Activated CD4-positive, alpha-beta T cell treated with anti-CD3 and anti-CD28 coated beads, Interleukin-10, Interleukin-2, amounts not matched to agents 100 ng/mL and 50 ng/mL, durations not matched to agents 16 hours and 8 hours (primary cell): ENCODE measurements around the gene MTX1.

Experiments
- DNase-seq: peaks from one replicate; pipeline ENCODE4 v3.0.0-alpha.2; 2020

MTX1 gene

DNA sequence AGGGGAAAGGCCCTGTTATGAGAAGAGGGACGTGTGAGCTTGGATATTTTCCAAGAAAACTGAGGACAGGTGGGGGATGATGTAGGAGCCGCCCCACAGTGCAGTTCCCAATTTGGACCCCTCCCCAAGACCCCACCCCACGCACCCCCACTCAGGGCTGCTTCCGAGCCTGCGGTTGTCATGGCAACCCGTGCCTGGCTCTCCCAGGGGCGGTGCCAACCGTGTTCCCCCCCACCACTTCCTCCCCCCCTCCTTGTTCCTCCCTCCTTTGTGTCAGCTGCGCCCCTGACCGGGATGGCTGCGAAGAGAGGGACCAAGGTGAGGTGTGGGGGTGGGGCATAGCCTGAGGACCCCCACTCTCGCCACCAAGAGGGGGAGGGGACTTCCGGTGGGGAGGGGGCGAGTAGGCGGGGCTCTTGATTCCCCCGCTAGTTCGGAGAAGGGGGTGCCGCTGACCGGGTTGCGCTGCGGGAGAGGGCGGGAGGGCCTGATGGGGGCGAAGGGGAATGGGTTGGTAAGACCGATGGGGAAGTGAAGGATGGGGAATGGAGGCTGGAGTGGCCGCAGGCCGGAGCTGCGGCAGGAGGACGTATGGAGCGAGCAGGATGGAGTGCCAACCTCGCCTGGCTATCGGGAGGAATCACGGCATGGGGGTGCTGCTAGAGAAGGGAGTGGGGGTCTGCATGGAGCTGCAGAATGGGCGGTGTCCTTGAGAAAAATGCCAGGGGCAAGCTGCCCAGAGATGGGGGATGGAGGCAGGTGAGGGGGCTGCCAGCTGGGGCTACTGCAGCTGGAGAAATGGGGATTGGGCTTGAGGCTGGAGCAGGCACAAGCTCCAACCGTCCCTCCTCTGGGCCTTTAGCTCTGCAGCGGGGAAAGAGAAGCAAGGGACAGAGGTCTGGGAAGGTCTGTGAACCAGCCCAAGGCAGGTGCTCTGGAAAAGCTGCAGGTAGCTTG is 33.9 kb upstream of the MTX1 start:
- peak; percentile 67 for DNase-seq

DNA sequence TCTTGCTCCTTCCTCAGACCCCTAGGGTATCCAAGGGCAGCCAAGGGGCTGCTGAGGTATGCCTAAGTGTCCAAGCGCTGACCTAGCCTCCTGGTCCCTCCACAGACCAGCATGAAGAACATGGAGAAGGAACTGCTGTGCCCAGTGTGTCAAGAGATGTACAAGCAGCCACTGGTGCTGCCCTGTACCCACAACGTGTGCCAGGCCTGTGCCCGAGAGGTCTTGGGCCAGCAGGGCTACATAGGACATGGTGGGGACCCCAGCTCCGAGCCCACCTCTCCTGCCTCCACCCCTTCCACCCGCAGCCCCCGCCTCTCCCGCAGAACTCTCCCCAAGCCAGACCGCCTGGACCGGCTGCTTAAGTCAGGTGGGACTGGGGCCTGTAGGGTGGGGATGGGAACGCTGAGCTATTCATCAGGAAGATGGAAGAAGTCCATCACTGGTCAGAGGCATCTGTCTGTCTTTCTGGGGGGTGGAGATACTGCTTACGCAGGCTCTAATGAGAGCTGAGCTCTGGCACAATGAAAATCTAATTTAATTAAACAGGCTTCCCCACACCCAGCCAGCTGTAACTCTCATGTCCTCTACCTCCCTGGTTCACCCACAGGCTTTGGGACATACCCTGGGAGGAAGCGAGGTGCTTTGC is 33.1 kb upstream of the MTX1 start:
- no peak for DNase-seq

DNA sequence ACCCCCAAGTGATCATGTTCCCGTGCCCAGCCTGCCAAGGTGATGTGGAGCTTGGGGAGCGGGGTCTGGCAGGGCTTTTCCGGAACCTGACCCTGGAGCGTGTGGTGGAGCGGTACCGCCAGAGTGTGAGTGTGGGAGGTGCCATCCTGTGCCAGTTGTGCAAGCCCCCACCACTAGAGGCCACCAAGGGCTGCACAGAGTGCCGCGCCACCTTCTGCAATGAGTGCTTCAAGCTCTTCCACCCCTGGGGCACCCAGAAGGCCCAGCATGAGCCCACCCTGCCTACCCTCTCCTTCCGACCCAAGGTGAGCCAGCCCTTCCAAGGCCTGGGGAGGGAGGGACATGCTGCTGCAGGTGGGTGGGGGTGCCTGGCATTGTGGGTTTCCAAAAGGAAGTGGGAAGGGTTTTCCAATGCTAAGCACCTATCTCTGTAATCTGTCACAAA is 32.5 kb upstream of the MTX1 start:
- DNase-seq: peak; percentile 52

DNA sequence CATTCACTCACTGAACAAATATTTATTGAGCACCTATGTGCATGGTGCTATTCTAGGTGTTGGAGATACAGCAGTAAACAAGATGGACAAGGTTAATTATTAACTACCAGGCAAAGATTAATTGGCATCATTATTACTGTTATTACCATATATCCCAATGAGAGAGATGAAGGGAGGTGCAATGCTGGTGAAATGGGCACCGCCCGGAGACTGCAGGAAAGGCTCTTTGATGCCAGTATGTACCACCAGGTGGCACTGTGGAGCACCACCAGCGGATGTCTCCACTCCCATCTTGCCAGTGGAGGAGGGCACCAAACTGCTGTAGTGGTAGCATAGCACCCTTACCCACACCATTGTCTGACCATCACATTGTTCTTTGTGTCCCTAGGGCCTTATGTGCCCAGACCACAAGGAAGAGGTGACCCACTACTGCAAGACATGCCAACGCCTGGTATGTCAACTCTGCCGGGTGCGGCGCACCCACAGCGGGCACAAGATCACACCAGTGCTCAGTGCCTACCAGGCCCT is 31.9 kb upstream of the MTX1 start:
- peak; percentile 90 for DNase-seq

DNA sequence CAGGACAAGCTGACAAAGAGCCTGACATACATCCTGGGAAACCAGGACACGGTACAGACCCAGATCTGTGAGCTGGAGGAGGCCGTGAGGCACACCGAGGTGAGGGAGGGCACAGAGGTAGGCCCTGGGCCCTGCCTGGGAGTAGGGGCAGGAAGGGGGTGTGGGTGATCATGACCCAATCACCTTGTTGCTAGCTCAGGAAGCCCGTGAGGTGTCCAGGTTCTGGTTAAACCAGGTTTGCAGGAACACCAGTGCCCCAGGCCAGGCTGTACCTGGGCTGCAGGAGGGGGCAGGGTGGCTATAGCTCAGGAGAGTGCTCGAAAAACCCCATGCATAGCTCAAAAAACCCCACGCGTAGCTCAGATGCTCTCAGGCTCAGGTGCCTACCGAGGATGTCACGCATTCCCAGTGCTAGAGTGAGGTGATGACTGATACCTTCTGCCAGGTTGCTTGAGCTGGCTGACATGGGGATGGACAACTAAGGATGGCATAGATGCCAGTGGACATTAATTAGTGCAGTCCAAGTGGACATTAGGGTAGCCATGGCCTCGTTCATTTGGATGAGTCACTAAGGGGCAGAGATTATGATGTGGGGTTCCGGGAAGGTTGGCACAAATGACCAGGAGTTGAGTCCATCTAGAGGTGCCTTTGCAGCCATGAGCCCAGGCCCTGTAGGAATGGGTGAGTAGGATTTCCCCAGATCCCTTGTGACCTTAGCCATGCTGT is 31.1 kb upstream of the MTX1 start:
- DNase-seq: no peak

DNA sequence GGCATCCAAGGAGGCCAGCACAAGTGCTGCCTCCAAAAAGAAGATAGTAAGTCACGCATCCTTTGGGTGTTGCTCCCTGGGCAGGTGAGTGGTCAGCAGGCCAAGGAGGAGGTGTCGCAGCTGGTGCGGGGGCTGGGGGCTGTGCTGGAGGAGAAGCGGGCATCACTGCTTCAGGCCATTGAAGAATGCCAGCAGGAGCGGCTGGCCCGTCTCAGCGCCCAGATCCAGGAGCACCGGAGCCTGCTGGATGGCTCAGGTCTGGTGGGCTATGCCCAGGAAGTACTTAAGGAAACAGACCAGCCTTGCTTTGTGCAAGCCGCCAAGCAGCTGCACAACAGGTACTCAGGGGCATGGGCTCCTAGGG is 30.6 kb upstream of the MTX1 start:
- DNase-seq: no peak

DNA sequence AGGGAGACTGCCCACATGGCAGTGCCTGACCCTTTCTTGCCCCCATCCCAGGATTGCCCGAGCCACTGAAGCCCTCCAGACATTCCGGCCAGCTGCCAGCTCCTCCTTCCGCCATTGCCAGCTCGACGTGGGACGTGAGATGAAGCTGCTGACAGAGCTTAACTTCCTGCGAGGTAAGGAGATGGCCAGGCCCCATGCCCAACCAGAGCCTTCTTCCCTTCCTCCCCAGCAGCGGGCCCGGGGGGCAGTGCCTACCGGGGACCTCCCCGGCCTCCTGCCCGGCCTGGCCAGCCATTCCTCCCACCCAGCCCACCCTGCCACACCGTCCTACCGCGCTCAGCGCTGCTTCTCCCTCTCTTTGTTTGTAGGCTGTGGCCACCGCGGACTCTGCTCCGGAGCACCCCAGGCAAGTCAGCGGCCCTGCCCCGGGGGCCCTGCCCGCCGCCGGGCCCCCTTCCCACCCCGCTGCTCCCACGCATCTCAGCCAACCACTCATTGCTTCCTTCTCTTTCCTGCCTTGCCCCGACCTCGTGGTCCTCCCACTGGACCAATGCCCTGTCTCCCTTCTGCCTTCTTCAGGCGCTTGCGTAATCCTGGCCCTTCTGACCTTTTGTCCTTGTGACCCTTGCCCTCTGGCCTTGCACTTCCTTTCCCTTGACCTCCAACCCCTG is 29.9 kb upstream of the MTX1 start:
- DNase-seq: no peak

DNA sequence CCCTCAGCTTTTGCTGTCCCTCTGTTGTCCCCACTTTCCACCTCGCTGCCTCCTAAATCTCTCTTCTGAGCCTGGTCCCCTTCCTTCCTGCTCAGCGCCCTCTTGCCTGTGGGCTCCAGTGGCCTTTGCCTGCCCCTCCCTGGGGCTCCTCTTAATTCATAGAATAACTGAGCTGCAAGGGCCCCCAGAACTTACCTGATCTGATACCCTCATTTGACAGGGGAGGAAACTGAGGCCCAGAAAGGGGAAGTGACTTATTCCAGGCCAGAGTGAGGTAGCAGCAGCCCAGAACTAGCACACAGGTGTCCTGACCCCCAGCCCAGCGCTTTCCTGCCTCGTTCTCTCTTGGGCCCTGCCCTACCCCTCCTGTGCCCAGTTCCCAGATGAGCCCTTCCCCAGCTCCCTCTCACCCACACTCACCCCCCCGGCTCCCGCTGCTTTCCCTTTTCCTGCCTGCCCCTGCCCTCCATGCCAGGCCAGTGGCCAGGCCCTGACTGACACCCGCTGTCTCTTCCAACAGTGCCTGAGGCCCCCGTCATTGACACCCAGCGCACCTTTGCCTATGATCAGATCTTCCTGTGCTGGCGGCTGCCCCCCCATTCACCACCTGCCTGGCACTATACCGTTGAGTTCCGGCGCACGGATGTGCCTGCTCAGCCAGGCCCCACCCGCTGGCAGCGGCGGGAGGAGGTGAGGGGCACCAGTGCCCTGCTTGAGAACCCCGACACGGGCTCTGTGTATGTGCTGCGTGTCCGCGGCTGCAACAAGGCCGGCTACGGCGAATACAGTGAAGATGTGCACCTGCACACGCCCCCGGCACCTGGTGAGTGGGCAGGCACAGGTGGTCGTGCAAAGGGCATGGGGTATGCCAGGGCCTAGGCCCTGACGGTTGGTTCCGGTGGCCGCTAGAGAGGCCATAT is 29.1 kb upstream of the MTX1 start:
- DNase-seq: no peak

DNA sequence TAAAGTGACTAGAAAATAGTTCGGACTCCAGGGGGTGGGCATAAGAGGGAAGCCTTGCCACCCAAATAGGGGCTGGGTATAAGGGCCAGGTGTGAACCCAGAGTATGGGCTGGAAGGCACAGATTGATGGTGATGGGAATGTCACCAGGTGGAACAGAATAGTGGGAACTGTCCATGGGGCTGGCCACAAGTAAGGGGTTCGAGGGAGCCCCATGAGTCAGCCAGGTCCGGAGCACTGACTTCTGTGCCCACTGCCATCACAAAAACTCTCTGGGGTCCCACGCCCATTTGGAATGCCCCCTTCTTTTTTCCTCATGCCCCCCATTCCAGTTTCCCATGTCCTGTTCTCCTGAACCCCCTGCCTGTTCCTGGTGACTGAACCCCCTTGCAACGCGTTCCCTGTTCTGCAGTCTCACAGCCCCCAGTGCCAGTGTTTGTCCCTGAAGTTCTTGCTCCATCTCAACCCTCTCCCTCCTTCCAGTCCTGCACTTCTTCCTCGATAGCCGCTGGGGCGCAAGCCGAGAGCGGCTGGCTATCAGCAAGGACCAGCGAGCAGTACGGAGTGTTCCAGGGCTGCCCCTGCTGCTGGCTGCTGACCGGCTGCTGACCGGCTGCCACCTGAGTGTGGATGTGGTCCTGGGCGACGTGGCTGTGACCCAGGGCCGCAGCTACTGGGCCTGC is 27.0 kb upstream of the MTX1 start:
- no peak for DNase-seq

DNA sequence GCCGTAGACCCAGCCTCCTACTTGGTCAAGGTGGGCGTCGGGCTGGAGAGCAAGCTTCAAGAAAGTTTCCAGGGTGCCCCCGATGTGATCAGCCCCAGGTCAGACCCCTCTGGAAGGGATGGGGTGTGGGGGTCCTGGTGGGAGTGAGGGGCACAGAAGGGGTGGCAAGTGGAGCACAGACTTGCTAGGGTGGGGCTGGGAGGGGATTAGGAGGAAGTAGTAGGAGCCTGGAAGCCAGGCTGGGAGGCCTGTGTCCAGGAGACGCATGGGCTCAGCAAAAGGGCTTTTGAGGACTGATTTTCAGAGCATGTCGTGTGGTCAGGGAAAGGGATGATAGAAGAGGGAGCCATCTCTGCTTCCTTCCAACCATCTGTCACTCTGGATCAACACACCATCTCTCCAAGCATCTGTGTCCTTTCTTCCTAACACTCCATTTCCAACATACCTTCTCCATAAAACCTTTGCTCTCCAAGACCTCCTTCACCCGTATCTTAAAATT is 26.4 kb upstream of the MTX1 start:
- no peak for DNase-seq

DNA sequence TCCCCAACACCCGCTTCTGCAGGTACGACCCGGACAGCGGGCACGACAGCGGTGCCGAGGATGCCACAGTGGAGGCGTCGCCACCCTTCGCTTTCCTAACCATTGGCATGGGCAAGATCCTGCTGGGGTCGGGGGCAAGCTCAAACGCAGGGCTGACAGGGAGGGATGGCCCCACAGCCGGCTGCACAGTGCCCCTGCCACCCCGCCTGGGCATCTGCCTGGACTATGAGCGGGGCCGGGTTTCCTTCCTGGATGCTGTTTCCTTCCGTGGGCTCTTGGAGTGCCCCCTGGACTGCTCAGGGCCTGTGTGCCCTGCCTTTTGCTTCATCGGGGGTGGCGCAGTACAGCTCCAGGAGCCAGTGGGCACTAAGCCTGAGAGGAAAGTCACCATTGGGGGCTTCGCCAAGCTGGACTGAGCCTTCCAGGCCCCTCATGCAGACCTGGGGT is 24.7 kb upstream of the MTX1 start:
- DNase-seq: no peak

DNA sequence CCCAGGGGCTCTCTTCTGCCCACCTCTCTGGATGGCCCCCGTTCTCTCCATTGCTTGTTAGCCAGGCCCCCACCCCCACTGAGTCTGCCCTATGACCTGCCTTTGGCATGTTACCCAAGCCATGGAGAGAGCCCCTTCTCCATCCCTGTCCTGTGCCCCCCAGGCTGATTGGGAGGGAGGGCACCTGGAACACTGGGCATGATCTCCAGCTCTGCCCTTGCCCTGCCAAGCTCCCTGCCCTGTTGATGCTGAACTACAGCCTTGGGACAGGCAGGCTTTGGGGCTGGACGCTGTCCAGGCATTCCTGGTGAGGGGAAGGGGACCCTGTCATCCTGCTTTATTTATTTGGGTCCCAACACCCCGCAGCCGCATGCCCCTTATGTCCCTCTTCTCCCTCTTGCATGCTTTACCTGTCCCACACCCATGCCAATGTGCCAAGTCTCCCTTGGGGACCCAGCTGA is 24.1 kb upstream of the MTX1 start:
- no peak for DNase-seq

DNA sequence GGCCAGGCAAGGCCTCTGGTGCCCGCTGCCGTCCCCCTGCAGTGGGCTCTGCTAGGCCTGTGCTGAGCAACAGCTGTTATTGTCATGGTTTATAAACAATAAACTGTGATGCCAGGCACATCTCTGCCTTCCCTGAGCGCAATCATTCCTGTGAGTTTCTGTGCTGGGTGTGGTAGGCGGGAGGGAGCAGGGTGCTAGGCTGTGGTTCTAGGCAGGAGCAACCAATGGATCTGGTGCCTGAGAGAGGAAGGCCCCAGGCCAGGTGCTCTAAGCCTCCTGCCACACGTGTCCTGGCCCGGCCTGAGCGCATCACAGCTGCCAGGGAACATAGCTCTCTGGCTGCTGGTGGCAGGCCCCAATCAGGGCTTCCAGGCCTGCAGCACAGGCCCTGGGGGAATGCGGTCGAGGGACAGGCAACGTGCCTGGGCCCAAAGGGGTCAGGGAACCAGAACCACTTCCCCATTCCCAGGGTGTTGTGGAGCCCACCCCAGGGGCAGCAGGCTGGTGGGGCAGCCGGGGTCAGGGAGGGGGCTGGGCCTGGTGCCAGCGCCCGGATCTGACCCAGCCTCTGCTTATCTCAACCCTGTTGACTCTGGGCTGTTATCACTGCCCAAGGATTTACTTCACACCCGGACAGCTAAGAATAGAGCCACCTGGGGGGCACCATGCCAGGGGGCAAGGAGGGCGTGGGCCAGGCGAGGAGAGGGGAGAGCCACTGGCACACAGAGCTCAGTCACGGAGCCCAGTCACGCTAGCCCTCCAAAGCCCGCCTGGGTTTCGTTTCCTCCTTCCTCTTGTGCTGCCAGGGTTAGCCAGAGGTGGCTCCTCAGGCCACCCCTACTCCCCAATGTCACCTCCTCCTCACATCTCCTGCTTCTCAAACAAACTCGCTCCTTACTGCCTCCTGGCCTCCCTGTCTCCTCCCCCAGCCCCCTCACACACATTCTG is 23.4 kb upstream of the MTX1 start:
- no peak for DNase-seq

DNA sequence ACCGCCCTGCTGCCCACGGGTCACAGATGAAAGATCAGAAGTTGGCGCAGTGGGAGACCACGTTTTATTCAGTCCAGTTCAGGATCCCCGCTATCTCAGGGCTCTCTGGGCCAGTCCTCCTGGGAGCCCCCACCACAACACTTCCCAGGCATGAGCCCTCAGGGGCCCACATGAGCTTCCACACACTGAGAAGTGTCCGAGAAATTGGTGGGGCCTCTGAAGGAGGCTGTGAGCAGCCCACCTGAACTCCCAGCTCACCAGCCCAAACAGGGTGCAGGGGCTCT is 22.8 kb upstream of the MTX1 start:
- no peak for DNase-seq

DNA sequence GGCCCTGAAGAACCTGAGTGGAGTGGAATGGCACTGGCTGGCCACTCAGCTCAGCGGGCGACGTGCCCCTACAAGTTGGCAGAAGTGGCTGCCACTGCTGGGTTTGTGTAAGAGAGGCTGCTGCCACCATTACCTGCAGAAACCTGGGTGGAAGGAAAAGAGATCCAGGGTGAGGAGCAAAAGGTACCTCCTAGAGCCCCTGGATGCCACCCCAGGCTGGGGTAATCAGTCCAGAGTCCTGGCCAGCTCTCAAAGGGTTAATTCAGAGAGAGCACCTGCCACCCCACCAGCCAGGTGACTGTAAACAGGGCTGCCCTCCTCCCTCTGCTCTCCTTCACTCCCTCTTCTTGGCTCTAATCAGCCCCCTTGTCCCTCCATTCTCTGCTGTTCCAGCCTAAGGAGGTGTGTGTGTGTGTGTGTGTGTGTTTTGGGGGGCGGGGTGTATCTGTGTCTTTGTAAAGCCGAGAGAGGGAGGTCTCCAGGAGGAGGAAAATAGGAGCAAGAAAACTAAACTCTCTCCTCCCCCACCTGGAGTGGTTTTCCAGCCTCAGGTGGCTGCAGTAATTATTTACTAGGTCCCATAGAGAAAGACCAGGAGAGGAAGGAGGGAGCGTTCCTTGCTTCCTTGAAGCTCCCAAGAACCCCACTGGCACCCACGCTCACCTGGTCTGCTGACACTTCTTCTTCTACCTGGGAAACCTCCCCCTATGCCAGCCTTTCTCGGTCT is 22.3 kb upstream of the MTX1 start:
- DNase-seq: no peak

DNA sequence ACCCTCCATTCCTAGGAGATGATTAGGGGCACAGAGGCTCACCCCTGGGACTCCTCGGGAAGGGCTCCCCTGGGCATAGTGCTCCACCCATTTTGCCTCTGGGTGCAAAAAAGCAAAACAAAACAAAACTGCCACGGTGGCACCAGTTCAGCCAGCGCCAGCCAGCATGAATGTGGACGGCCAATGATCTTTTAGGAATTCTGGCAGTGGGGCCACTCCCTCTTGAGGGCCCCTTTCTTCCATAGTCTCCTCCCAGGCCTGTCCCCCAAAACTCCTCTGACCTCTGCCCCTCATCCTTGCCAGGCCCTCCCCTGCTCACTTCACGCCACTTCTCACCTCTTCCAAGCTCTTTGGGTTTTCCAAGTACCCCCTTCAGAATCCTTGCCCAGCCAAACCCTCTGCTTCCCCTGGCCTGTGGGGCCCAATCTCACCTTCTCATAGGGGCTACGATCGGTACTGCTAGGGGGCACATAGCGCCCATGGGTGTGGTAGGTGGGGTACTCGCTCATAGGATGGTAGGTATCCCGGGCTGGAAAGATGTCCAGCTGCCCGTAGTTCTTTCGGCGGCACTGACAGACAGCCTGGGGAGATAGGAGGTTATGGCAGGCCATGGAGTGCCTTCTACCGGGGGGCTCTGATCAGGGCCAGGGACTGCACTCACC is 21.6 kb upstream of the MTX1 start:
- DNase-seq: no peak

DNA sequence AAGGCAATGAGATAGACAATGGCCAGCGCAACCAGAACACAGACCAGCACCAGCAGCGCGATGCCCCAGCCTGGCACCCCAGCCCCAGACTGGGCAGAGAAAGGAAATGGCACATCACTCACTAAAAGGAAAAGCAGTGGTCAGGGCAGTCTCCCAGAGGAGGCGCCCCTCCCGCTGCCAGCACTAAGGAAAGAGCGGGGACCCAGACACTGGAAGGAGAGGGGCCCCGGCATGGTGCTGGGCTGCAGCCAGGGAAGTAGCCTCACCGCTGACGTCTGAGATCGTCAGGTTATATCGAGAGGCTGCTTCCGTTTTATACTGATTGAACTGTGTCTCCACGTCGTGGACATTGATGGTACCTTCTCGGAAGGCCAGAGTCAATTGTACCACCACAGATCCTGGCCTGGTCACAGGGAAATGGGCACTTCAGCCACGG is 21.0 kb upstream of the MTX1 start:
- DNase-seq: no peak

DNA sequence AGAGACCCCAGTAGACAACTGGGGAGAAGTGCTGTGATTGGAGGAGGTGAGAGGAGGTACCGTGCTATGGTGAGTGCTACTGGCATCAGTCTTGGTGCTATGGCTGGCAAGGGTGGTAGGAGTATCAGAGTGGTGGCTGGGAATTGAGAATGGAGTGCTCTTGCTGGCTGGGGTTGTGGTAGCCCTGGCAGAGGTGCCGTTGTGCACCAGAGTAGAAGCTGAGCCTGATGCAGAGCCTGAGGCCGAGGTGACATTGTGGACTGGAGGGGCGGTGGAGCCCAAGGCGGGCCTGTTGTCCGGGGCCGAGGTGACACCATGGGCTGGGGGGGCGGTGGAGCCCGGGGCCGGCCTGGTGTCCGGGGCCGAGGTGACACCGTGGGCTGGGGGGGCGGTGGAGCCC is 20.2 kb upstream of the MTX1 start:
- no peak for DNase-seq
